Astrocyte (in vitro differentiated cells and primary cell): ENCODE measurements around the gene SSBP1. TPM values are rescaled to one million over a fixed set of nuclear protein-coding genes. Genes with fewer than 3 reads are reported as not detected.

ENCODE experiments used
- DNase-seq: peaks from one replicate; pipeline ENCODE4 v3.0.0-alpha.2; 2010; ENCODE audit warnings: low read depth
- FAIRE-seq: peaks from 2 replicates; lab custom pipeline; 2011; peaks lifted over from hg19 to GRCh38; lab: Jason Lieb, UNC
- H2AFZ ChIP-seq: 2 replicates; pipeline ENCODE4 v1.6.0; 2012; ENCODE audit warnings: low read depth, low read length, inconsistent platforms
- H3K27ac ChIP-seq: 2 replicates; pipeline ENCODE4 v1.5.1; 2011; ENCODE audit warnings: low read depth, low read length, inconsistent platforms
- H3K27me3 ChIP-seq: 2 replicates; pipeline ENCODE4 v1.6.0; 2011; ENCODE audit warnings: low read length, inconsistent platforms; ENCODE audit not compliant: insufficient read depth
- H3K36me3 ChIP-seq: 2 replicates; pipeline ENCODE4 v1.5.1; 2011; ENCODE audit warnings: low read length, inconsistent platforms; ENCODE audit not compliant: insufficient read depth
- H3K4me1 ChIP-seq: 2 replicates; pipeline ENCODE4 v1.5.1; 2011; ENCODE audit warnings: low read length, inconsistent platforms; ENCODE audit not compliant: insufficient read depth
- H3K4me2 ChIP-seq: 2 replicates; pipeline ENCODE4 v1.6.0; 2012; ENCODE audit warnings: low read length, inconsistent platforms
- H3K4me3 ChIP-seq: 2 replicates; pipeline ENCODE4 v1.5.1; 2011; ENCODE audit warnings: low read depth, mild to moderate bottlenecking, low read length, inconsistent platforms; ENCODE audit not compliant: insufficient read depth
- H3K79me2 ChIP-seq: 2 replicates; pipeline ENCODE4 v1.6.0; 2012; ENCODE audit warnings: mild to moderate bottlenecking, low read length, inconsistent platforms; ENCODE audit not compliant: insufficient read depth
- H3K9ac ChIP-seq: 2 replicates; pipeline ENCODE4 v1.6.0; 2012; ENCODE audit warnings: mild to moderate bottlenecking, low read length, inconsistent platforms
- H3K9me3 ChIP-seq: 2 replicates; pipeline ENCODE4 v1.5.1; 2012; ENCODE audit warnings: low read depth, mild to moderate bottlenecking, low read length, inconsistent platforms; ENCODE audit not compliant: insufficient read depth
- H4K20me1 ChIP-seq: 2 replicates; pipeline ENCODE4 v1.6.0; 2012; ENCODE audit warnings: low read length, inconsistent platforms; ENCODE audit not compliant: insufficient read depth
- H3K27ac Mint-ChIP-seq: one replicate; pipeline ENCODE4 v1.8.0; 2021; ENCODE audit warnings: mild to moderate bottlenecking, mixed read lengths; ENCODE audit not compliant: unreplicated experiment
- H3K27me3 Mint-ChIP-seq: one replicate; pipeline ENCODE4 v1.8.0; 2021; ENCODE audit warnings: low read depth, mixed read lengths; ENCODE audit not compliant: unreplicated experiment
- H3K36me3 Mint-ChIP-seq: one replicate; pipeline ENCODE4 v1.8.0; 2021; ENCODE audit warnings: low read depth, mixed read lengths; ENCODE audit not compliant: unreplicated experiment
- H3K4me1 Mint-ChIP-seq: one replicate; pipeline ENCODE4 v1.8.0; 2021; ENCODE audit warnings: low read depth, mixed read lengths; ENCODE audit not compliant: unreplicated experiment
- H3K4me3 Mint-ChIP-seq: one replicate; pipeline ENCODE4 v1.8.0; 2021; ENCODE audit warnings: mild to moderate bottlenecking, moderate library complexity, mixed read lengths; ENCODE audit not compliant: unreplicated experiment
- H3K9me3 Mint-ChIP-seq: one replicate; pipeline ENCODE4 v1.8.0; 2021; ENCODE audit warnings: mild to moderate bottlenecking, mixed read lengths; ENCODE audit not compliant: unreplicated experiment
- EZH2 ChIP-seq: IDR thresholded peaks from 2 replicates; pipeline ENCODE4 v1.6.1; 2012; ENCODE audit warnings: mild to moderate bottlenecking, low read length, inconsistent platforms; ENCODE audit not compliant: insufficient read depth
- total RNA-seq: library from RNA; stranded (reverse); gene quantifications from 2 replicates; pipeline ENCODE4 v1.2.1, GENCODE V29; 2021
- TF ChIP-seq, protein P1 (sequence below): IDR thresholded peaks from 2 replicates; pipeline ENCODE4 v1.5.1; 2011; ENCODE audit warnings: low read depth, mild to moderate bottlenecking, inconsistent platforms, low read length, moderate library complexity; ENCODE audit not compliant: insufficient read depth

Gene SSBP1
- total RNA-seq, 1 donor from 2014 or later: 146 TPM

DNA sequence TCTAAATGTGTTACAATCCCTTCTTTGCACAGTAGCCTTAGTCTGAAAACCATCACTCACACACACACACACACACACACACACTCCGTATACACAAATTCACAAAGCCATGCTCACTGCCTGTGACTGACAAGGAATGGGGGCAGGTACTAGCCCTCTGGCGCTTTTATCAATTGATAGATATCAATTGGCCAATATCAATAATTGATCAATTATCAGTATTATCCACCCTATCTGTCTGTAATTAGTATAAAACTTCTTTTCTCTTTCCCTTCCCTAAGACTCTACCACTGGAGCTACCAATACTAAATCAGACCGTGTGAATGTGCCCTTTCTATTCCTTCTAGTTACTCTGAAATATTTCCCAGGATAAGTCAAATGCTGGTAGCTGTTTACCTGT is 38.3 kb upstream of the SSBP1 start:
- peaks cover 39% of the 10 kb centered on the region for H4K20me1 ChIP-seq
- peaks cover 2% of the 10 kb centered on the region for H3K36me3 Mint-ChIP-seq
- H3K9me3 Mint-ChIP-seq: no peaks in the 10 kb centered on the region
- no peak overlapping the region for H3K4me2 ChIP-seq
- peaks cover 44% of the 10 kb centered on the region for H3K4me1 Mint-ChIP-seq
- H3K27me3 ChIP-seq: no peaks in the 10 kb centered on the region
- TF ChIP-seq, protein P1, sequence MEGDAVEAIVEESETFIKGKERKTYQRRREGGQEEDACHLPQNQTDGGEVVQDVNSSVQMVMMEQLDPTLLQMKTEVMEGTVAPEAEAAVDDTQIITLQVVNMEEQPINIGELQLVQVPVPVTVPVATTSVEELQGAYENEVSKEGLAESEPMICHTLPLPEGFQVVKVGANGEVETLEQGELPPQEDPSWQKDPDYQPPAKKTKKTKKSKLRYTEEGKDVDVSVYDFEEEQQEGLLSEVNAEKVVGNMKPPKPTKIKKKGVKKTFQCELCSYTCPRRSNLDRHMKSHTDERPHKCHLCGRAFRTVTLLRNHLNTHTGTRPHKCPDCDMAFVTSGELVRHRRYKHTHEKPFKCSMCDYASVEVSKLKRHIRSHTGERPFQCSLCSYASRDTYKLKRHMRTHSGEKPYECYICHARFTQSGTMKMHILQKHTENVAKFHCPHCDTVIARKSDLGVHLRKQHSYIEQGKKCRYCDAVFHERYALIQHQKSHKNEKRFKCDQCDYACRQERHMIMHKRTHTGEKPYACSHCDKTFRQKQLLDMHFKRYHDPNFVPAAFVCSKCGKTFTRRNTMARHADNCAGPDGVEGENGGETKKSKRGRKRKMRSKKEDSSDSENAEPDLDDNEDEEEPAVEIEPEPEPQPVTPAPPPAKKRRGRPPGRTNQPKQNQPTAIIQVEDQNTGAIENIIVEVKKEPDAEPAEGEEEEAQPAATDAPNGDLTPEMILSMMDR: no peak
- TF ChIP-seq EZH2: no peak
- peaks cover 26% of the 10 kb centered on the region for H3K79me2 ChIP-seq
- peaks cover 12% of the 10 kb centered on the region for H3K27me3 Mint-ChIP-seq
- H3K9ac ChIP-seq: no peak overlapping the region
- H3K27ac ChIP-seq: no peak overlapping the region
- H3K27ac Mint-ChIP-seq: peak overlapping the region; percentile 23
- no peaks in the 10 kb centered on the region for H3K36me3 ChIP-seq
- DNase-seq (no peak), FAIRE-seq (no peak)
- no peak overlapping the region for H3K4me3 ChIP-seq
- peaks cover 24% of the 10 kb centered on the region for H3K4me1 ChIP-seq
- peak overlapping the region; percentile 86 for H3K4me3 Mint-ChIP-seq
- no peaks in the 10 kb centered on the region for H3K9me3 ChIP-seq
- no peak overlapping the region for H2AFZ ChIP-seq

DNA sequence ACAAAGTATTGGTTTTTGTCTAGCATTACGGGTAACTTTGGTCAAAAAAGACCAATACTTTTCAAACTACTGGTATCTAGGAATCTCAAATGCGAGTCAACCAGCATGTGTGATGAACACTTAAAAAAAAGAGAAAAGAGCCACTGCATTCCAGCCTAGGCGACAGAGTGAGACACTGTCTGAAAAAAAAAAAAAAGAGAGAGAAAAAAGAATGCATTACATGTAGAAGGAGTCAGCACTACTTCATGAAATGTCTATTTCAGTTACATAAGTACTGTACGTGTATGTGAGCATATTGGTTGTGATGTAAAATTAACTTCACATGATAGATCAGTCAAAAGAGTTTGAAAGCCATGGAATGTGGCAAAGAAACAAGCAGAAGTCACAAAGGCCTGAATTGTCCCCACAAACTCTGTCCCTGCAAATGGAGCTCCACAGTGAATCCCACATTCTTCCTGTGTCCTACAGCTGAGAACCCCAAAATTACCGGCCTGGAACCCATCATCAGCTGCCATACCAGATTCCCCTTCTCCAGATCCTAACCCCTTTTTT is 37.8 kb upstream of the SSBP1 start:
- peaks cover 26% of the 10 kb centered on the region for H3K4me1 ChIP-seq
- H3K4me3 ChIP-seq: no peak overlapping the region
- H3K27me3 ChIP-seq: no peaks in the 10 kb centered on the region
- Mint-ChIP-seq H3K27me3 (peaks cover 12% of the 10 kb centered on the region), H3K4me3 (peak overlapping the region; percentile 86), H3K9me3 (no peaks in the 10 kb centered on the region), H3K27ac (peak overlapping the region; percentile 23), H3K4me1 (peaks cover 46% of the 10 kb centered on the region), H3K36me3 (peaks cover 2% of the 10 kb centered on the region)
- no peak overlapping the region for H3K27ac ChIP-seq
- no peak overlapping the region for H2AFZ ChIP-seq
- TF ChIP-seq, protein P1: no peak
- no peak for TF ChIP-seq EZH2
- FAIRE-seq (no peak), DNase-seq (no peak)
- peak overlapping the region; percentile 96 for H3K4me2 ChIP-seq
- H4K20me1 ChIP-seq: peaks cover 37% of the 10 kb centered on the region
- peak overlapping the region; percentile 72 for H3K9ac ChIP-seq
- peaks cover 25% of the 10 kb centered on the region for H3K79me2 ChIP-seq
- H3K36me3 ChIP-seq: no peaks in the 10 kb centered on the region
- no peaks in the 10 kb centered on the region for H3K9me3 ChIP-seq

DNA sequence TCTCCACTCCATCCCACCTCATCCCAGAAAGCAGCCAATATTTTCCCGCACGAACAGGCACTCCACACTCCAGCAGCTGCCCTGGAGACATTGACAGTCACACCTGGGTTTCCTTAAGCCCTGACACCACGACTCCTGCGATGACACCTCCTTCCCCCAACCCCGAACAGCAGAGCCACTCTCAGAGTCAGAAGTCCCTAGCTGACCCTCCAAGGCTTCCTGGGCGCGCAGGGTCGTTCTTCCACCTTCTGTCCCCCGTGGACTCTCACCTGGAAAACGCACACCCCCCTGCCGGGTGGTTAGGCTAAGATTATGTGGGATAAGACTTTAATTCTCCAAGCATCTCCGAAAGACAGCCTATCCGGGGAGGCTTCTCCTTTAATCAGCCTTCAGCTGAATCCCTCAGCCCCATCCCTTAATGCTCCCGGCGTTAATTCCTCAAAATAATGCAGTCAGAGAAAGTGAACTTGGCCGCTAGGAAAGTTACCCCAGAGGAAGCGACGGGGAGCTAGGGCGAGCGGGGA is 37.2 kb upstream of the SSBP1 start:
- H3K9ac ChIP-seq: peak overlapping the region; percentile 72
- H3K4me2 ChIP-seq: peak overlapping the region; percentile 96
- H3K9me3 Mint-ChIP-seq: no peaks in the 10 kb centered on the region
- peaks cover 2% of the 10 kb centered on the region for H3K36me3 Mint-ChIP-seq
- H3K27me3 Mint-ChIP-seq: peaks cover 12% of the 10 kb centered on the region
- peaks cover 46% of the 10 kb centered on the region for H3K4me1 Mint-ChIP-seq
- peaks cover 32% of the 10 kb centered on the region for H4K20me1 ChIP-seq
- H3K4me3 Mint-ChIP-seq: peak overlapping the region; percentile 86
- no peak for DNase-seq
- H2AFZ ChIP-seq: no peak overlapping the region
- no peak for FAIRE-seq
- TF ChIP-seq, protein P1: no peak
- TF ChIP-seq EZH2: no peak
- no peaks in the 10 kb centered on the region for H3K9me3 ChIP-seq
- no peak overlapping the region for H3K27ac ChIP-seq
- peaks cover 26% of the 10 kb centered on the region for H3K4me1 ChIP-seq
- peak overlapping the region; percentile 55 for H3K4me3 ChIP-seq
- peaks cover 19% of the 10 kb centered on the region for H3K79me2 ChIP-seq
- no peaks in the 10 kb centered on the region for H3K36me3 ChIP-seq
- H3K27me3 ChIP-seq: no peaks in the 10 kb centered on the region
- peak overlapping the region; percentile 23 for H3K27ac Mint-ChIP-seq
